ENCODE data around the gene SART1. TPM values are rescaled to one million over a fixed set of nuclear protein-coding genes. Genes with fewer than 3 reads are reported as not detected.

Gene SART1
- total and polyA plus RNA-seq, 10 of the 15 experiments (the other 5 are each of a cell fraction or from before 2014, with no cell fraction given), result 6.2 to 60.5 (median 37.4) TPM

DNA sequence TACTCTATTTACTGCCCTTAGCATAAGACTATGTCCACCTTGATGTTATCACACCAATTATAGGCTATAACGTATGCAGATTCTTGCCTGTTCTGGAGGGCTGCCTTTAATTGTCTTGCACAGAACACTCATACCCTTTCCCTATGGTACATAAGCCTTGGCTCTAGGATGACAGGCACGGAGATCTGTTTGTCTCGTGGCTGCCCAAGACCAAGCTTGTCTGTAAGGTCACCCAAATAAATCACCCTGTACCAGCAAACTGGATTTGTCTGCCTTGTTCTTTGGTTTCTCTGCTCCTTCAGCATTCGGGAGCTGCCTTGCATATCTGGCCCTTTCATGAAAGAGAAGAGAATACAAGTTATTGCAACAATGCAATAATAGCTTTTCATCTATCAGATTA is 23.8 kb upstream of the SART1 start:
- Histone ChIP-seq H3K36me3 (ENCODE audit: control insufficient read depth in 2 of 2, insufficient read depth in 2 of 2, low read length in 1 of 2) (no peaks in the 10 kb centered on the region), H3K79me2 (ENCODE audit: control insufficient read depth, insufficient read depth, low read length) (no peaks in the 10 kb centered on the region), H3K4me3 (no peak overlapping the region), H3K9ac (ENCODE audit: control insufficient read depth, insufficient read depth, low read length) (no peak overlapping the region), H3K27ac (ENCODE audit: control insufficient read depth, insufficient read depth) (no peak overlapping the region), H4K20me1 (ENCODE audit: control insufficient read depth, insufficient read depth) (no peaks in the 10 kb centered on the region), H3K27me3 (replicated peaks in 1 of 2; ENCODE audit: control insufficient read depth in 2 of 2, insufficient read depth in 2 of 2, low read length in 1 of 2) (no peaks in the 10 kb centered on the region), H3K4me2 (ENCODE audit: control insufficient read depth, insufficient read depth) (no peak overlapping the region), H3K9me3 (replicated peaks; ENCODE audit: control insufficient read depth, insufficient read depth, low read length) (no peaks in the 10 kb centered on the region), H2AFZ (ENCODE audit: control insufficient read depth, low read depth, low read length) (no peak overlapping the region), H3K4me1 (ENCODE audit: control insufficient read depth, insufficient read depth, low read length) (peaks cover 8% of the 10 kb centered on the region)
- in situ Hi-C loops (cut with MboI) (no loop called here), intact Hi-C loops (cut with micrococcal nuclease; ENCODE audit: unreplicated experiment) (no loop called here)
- DNase-seq (ENCODE audit: low read depth, low spot score) (no peak), ATAC-seq (no peak), FAIRE-seq (no peak)
- POLR2A ChIA-PET, result interaction anchor here (1.7 kb wide), 1 partner anchor 9 kb away, joined by 6 read pairs; no protein-coding TSS in a partner anchor
- no TSS peak for BruUV-seq (replicated peaks)
- TF ChIP-seq GATAD2B (conservative IDR thresholded peaks at IDR 0.05; ENCODE audit: low read depth) (no peak), NR2F1 (conservative IDR thresholded peaks at IDR 0.05) (no peak), ZBED1 (IDR thresholded peaks at IDR 0.05; ENCODE audit: borderline replicate concordance) (no peak), EZH2 (IDR thresholded peaks at IDR 0.05; ENCODE audit: borderline replicate concordance, control insufficient read depth, low read depth, low read length) (no peak), DPF2 (IDR thresholded peaks at IDR 0.05) (no peak), IRF3 (IDR thresholded peaks at IDR 0.05) (no peak), IKZF2 (IDR thresholded peaks at IDR 0.05) (no peak), FOXM1 (IDR thresholded peaks at IDR 0.05; ENCODE audit: low read depth, low read length) (no peak), ZNF622 (IDR thresholded peaks at IDR 0.05) (no peak)
- SMC1A ChIA-PET (ENCODE audit: uncharacterized antibody, unreplicated experiment), result no interaction called here
- RAD21 ChIA-PET (ENCODE audit: unreplicated experiment), result no interaction called here
- 56% methylated on average over 4 of the region's 4 CpGs for WGBS (ENCODE audit: insufficient coverage, insufficient replicate concordance, low lambda C conversion rate, missing lambda C conversion rate)
- CTCF ChIA-PET, result no interaction called here

Data from GM12878 (cell line).